Erythroblast (primary cell): ENCODE measurements around the gene TXNDC11.

ENCODE experiments used
- GATA1 ChIP-seq: IDR thresholded peaks from 2 replicates; pipeline ENCODE4 v1.6.1; 2011; ENCODE audit warnings: low read depth, mild to moderate bottlenecking, control low read depth, low read length, moderate library complexity
- POLR2A ChIP-seq: IDR thresholded peaks from 2 replicates; pipeline ENCODE4 v1.6.1; 2011; ENCODE audit warnings: mild to moderate bottlenecking, low read length

- TF ChIP-seq POLR2A (no peak), GATA1 (no peak)
These were observed 12.9 kb downstream of the TXNDC11 start for GRCh38 chr16:11729787-11730186.
